Prostate gland (tissue), 2 donors: ENCODE data around the gene KRT14.

Experiments used
- CTCF ChIP-seq, 4 experiments: fragments of 200-600 bp in 2 of 4; fragments of 450-650 bp in 2 of 4; sonication (generic) in 2 of 4; IDR thresholded peaks; 1 replicate in 3 of 4; 2 replicates in 1 of 4; pipeline ENCODE4 v1.5.1; 2016 to 2019; ENCODE audit warnings: antibody characterized with exemption in 4 of 4, mild to moderate bottlenecking in 2 of 4, moderate library complexity in 2 of 4
- POLR2A ChIP-seq: fragments of 450-650 bp; IDR thresholded peaks from one replicate; pipeline ENCODE4 v1.6.1; 2016; ENCODE audit warnings: antibody characterized with exemption, mild to moderate bottlenecking
- POLR2AphosphoS5 ChIP-seq: sonication (generic); formaldehyde crosslinking; IDR thresholded peaks from one replicate; pipeline ENCODE4 v1.6.1; 2017; ENCODE audit warnings: antibody characterized with exemption

GRCh38 chr17:41632482-41633105 is 45.9 kb upstream of the KRT14 start:
- TF ChIP-seq CTCF (IDR thresholded peaks at IDR 0.05) (no peak), POLR2AphosphoS5 (no peak), POLR2A (no peak)
